Myocyte (in vitro differentiated cells): Measurements from ENCODE around the gene UBQLNL. TPM values are rescaled to one million over a fixed set of nuclear protein-coding genes. Genes with fewer than 3 reads are reported as not detected.

ENCODE experiments used
- DNase-seq: peaks from one replicate; pipeline ENCODE4 v3.0.0-alpha.2; 2012; ENCODE audit warnings: low read depth
- total RNA-seq: library from RNA; depleted of rRNA; stranded (reverse); fragments of >200 nt; gene quantifications from 2 replicates; pipeline ENCODE4 v1.2.3, GENCODE V29; 2014

The UBQLNL gene
- total RNA-seq, 1 donor from 2014 or later, result 0.32 TPM

- DNase-seq, result peak; percentile 47
These were observed 8.6 kb downstream of the UBQLNL start for GRCh38 chr11:5507933-5508305.

DNA sequence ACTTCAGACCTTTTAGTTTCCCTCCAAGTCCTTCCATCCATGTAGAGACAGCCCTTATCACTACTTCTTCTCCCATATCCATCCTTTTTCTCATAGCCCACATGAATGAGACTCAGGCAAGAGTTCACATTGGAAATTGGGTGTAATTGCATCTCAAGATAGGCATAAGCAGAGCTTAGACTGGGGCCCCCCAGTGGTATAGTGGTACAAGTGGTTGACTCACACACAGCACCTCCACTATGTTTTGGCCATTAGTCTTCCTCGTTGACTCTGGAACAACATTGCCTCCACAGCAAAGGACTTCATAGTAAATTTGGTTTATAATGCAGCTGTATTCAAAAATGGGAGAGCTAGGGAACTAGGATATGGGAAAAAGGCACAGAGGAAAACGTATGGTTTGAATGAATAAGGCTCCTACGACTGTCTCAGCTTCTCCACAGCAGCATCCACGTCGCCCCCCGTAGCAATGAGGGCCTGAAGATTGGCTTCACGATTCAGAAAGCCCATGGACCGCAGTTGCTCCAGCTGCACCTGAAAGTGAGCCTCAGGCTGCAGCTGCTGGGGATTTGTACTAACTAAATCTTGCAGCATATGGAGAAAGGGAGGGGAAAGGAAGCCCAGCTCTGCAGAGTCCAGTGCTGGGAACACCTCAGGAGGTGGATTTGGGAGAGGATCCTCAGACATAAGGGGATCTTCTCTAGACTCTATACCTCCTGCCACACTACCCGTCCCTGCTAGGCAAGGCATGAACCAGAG is 9.1 kb downstream of the UBQLNL start:
- no peak for DNase-seq

DNA sequence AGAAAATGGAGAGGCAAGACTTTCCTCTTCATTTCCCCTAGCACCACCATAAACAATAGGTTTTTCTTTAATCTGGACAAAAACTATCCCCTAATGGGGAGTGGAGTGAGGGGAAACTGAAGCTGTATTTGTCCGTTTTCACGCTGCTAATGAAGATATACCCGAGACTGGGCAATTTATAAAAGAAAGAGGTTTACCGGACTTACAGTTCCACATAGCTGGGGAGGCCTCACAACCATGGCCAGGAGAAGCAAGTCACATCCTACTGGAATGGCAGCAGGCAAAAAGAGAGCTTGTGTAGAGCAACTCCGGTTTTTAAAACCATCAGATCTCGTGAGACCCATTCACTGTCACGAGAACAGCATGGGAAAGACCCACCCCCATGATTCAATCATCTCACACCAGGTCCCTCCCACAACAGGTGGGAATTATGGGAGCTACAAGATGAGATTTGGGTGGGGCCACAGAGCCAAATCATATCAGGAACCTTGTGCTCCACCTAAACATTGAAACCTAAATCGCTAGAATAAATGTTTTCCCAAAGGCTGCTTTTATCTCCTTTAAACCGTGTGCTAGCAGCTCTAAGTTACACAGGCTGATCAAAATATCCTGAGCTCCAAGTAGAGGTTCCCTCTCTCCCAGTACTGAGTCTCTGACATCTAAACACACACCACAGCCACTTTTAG is 11.0 kb downstream of the UBQLNL start:
- DNase-seq, result no peak

GRCh38 chr11:5504403-5504921 is 12.0 kb downstream of the UBQLNL start:
- DNase-seq, result no peak

DNA sequence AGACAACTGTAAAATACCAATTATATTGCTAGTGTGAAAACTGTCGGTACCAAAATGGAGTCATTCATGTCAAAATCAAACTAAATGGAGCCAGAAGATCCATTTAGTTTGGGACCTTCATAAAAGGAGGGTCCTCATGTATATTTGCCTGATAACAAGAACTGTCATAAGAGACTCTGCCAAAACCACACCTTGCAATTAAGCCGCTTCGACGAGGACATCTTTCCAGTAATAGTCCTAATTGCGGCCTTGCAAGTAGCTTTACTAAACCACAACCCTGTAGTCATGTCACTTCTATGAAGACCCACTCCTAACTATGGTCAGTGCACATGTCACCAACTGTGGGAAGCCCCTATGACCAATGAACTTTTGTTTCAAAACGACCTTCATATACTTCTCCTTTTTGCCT is 16.1 kb downstream of the UBQLNL start:
- DNase-seq, result no peak

- no peak for DNase-seq
These were observed 16.8 kb downstream of the UBQLNL start for GRCh38 chr11:5499671-5500070.

DNA sequence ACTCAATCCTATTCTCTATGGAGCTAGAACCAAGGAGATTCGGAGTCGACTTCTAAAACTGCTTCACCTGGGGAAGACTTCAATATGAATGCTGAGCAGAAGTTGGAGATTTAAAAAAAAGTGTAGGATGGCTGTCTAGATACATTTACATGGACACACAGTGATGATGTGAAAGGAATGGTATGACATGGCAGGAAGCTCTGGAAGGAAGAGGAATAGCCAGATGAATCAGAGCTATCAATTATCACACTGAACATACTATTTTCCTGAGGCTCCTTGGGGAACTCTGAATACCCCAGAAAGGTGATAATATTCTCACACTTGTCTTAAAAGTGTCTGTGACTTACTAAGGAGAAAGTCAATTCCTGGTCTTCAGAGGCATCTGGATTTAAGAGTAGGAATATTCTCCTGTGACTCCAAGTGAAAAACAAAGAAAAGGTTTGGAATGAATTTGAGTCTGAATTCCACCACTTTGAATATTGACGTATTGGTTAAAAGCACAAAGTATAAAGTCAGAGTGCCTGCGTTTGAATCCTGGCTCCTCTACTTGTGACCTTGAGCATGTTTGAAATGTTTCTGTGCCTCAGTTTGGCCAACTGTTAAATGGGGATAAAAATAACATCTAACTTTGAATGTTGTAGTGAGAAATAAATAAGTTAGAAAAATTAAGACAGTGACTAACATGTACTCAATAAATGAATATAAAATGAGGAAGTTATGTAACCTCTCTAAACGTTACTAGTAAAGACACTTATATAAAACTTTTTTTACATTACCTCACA is 26.7 kb downstream of the UBQLNL start:
- DNase-seq, result no peak

DNA sequence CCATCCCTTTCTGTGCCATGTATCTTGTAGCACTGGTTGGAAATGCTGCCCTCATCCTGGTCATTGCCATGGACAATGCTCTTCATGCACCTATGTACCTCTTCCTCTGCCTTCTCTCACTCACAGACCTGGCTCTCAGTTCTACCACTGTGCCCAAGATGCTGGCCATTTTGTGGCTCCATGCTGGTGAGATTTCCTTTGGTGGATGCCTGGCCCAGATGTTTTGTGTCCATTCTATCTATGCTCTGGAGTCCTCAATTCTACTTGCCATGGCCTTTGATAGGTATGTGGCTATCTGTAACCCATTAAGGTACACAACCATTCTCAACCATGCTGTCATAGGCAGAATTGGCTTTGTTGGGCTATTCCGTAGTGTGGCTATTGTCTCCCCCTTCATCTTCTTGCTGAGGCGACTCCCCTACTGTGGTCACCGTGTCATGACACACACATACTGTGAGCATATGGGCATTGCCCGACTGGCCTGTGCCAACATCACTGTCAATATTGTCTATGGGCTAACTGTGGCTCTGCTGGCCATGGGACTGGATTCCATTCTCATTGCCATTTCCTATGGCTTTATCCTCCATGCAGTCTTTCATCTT is 27.6 kb downstream of the UBQLNL start:
- DNase-seq, result no peak

GRCh38 chr11:5488385-5488784 is 28.1 kb downstream of the UBQLNL start, which contains the start of gene OR52D1:
Gene OR52D1, plus strand, starts transcription at chr11:5488685. Its CDS starts 22 bp downstream, at chr11:5488707.
- no peak for DNase-seq

DNA sequence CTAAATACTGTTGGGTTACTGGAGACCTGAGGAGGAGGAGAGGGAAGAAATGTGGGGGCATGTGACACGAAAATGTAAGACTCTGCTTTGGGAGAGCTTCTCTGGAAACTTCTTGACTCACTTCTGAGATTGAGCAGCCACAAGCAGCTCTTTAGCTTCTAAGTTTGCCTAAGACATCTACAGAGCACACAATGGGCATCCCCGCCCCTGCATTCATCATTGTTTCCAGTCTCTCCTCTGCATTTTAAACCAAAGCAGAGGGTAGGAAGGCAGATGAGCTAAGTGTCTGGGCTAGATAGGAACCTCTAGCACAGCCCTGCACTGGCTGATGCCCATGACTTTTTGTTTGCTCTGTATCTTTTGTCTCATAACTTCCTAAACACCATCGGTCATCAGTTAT is 30.1 kb downstream of the UBQLNL start:
- no peak for DNase-seq

DNA sequence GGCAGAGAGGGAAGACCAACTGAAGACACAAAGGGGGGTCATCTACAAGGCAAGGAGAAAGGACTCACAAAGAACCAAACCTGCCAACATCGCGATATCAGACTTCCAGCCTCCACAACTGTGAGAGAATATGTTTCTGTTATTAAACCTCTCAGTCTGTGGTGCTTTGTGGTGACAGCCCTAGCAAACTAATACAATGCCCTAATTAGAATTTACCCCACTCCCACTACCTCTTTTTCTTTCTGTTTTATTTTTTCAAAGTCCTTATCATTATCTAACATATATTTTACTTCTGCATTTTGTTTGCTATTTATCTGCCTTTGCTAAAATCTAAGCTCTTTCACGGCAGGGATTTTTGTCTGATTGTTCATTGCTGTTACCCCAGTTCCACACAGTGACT is 30.5 kb downstream of the UBQLNL start:
- DNase-seq, result no peak

GRCh38 chr11:5476186-5476819 is 40.2 kb downstream of the UBQLNL start:
- peak; percentile 70 for DNase-seq

DNA sequence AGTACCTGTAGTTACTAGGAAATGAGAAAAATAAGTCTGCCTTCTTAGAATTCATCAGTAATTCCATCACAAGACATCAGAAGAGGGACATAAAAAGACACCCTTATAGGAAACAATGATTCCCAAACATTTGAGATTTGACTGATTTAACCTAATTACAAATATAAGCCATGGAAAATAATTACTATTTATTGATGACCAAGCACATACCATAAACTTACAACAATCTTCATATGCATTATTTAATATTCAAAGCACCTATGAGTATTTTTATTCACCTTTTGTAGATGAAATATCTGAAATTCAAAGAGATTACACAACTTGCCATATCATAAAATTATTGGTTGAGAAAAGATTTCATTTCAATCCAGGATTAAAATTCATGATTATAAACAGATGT is 42.6 kb downstream of the UBQLNL start:
- DNase-seq, result no peak

- no peak for DNase-seq
These were observed 49.0 kb downstream of the UBQLNL start for GRCh38 chr11:5467527-5467926.

Other genes with a start within 250 kb of the UBQLNL start
- not detected in 2 replicates for gene HBE1, start 246.8 kb downstream of the UBQLNL start, total RNA-seq
- not detected in 2 replicates for gene OR51B4, start 214.8 kb downstream of the UBQLNL start, total RNA-seq
- gene OR51B2, start 192.4 kb downstream of the UBQLNL start, total RNA-seq, result 0.80 TPM in 1 of 2 replicates, not detected in the other
- 0.21 and 0.29 TPM in 2 replicates for gene OR51B5, start 173.2 kb downstream of the UBQLNL start, total RNA-seq
- gene OR51B6, start 165.2 kb downstream of the UBQLNL start, total RNA-seq, result not detected in 2 replicates
- gene OR51M1, start 132.9 kb downstream of the UBQLNL start, total RNA-seq, result not detected in 2 replicates
- gene OR51Q1, start 94.6 kb downstream of the UBQLNL start, total RNA-seq, result not detected in 2 replicates
- gene OR51I1, start 75.2 kb downstream of the UBQLNL start, total RNA-seq, result not detected in 2 replicates
- not detected in 2 replicates for gene OR51I2, start 67.4 kb downstream of the UBQLNL start, total RNA-seq
- gene OR52D1, start 28.0 kb downstream of the UBQLNL start, total RNA-seq, result not detected in 2 replicates
- 0.05 and 0.16 TPM in 2 replicates for gene UBQLN3, start 6.7 kb downstream of the UBQLNL start, total RNA-seq
- gene OR52H1, start 31.8 kb upstream of the UBQLNL start, total RNA-seq, result not detected in 2 replicates
- gene OR52B6, start 64.2 kb upstream of the UBQLNL start, total RNA-seq, result not detected in 2 replicates
- gene TRIM6, start 79.9 kb upstream of the UBQLNL start, total RNA-seq, result 0.31 and 0.40 TPM in 2 replicates
- gene TRIM34, start 108.3 kb upstream of the UBQLNL start, total RNA-seq, result 2.7 and 4.4 TPM in 2 replicates
- gene TRIM5, start 168.4 kb upstream of the UBQLNL start, total RNA-seq, result 36.3 and 45.8 TPM in 2 replicates
- gene TRIM22, start 173.1 kb upstream of the UBQLNL start, total RNA-seq, result 61.0 and 81.6 TPM in 2 replicates
- not detected in 2 replicates for gene OR56B1, start 219.7 kb upstream of the UBQLNL start, total RNA-seq
- not detected in 2 replicates for gene OR52N4, start 237.5 kb upstream of the UBQLNL start, total RNA-seq